CD4-positive, CD25-positive, alpha-beta regulatory T cell (primary cell): ENCODE data around the gene LGALS9B. TPM values are rescaled to one million over a fixed set of nuclear protein-coding genes. Genes with fewer than 3 reads are reported as not detected.
"Not testable (repeated sequence)": the region's sequence is repeated elsewhere in the genome, so short reads cannot be mapped to it uniquely, and the experiment has no call there.

Experiments used
- ATAC-seq, 2 donors: fragments of 150-1000 bp; cut with Tn5 transposase; one replicate each; pipeline ENCODE4 v1.10.0; 2021; ENCODE audit warnings: low read depth in 2 of 2, moderate number of reproducible peaks in 2 of 2, moderate library complexity in 1 of 2
- DNase-seq, 3 donors: peaks; one replicate each; pipeline versions ENCODE4 v3.0.0 to v3.0.0-alpha.2; 2012 to 2022; ENCODE audit warnings: mixed read lengths in 1 of 3
- H3K27ac ChIP-seq: one replicate; pipeline ENCODE4 v1.7.0; 2013; ENCODE audit warnings: mild to moderate bottlenecking, low read length; ENCODE audit not compliant: insufficient read depth, poor library complexity, severe bottlenecking
- H3K27me3 ChIP-seq: one replicate; pipeline ENCODE4 v1.7.0; 2013; ENCODE audit warnings: low read length; ENCODE audit not compliant: control insufficient read depth, insufficient read depth
- H3K36me3 ChIP-seq: one replicate; pipeline ENCODE4 v1.7.0; 2013; ENCODE audit warnings: mild to moderate bottlenecking, low read length, moderate library complexity; ENCODE audit not compliant: control insufficient read depth, insufficient read depth
- H3K4me1 ChIP-seq: 2 replicates; pipeline ENCODE4 v1.7.0; 2013; ENCODE audit warnings: mild to moderate bottlenecking, low read length; ENCODE audit not compliant: insufficient read depth, control insufficient read depth, poor library complexity, severe bottlenecking
- H3K4me3 ChIP-seq: one replicate; pipeline ENCODE4 v1.7.0; 2013; ENCODE audit warnings: low read depth, mild to moderate bottlenecking, low read length, moderate library complexity
- H3K9me3 ChIP-seq, 2 experiments: 1 replicate in 1 of 2; 2 replicates in 1 of 2; pipeline ENCODE4 v1.7.0; 2013; ENCODE audit warnings: low read length in 2 of 2, mild to moderate bottlenecking in 1 of 2, moderate library complexity in 1 of 2; ENCODE audit not compliant: control insufficient read depth in 2 of 2
- H3K27ac Mint-ChIP-seq, 3 donors: one replicate each; pipeline ENCODE4 v1.8.0; 2020 to 2022; ENCODE audit warnings: mild to moderate bottlenecking in 3 of 3, mixed read lengths in 3 of 3, moderate library complexity in 2 of 3
- H3K27me3 Mint-ChIP-seq: one replicate; pipeline ENCODE4 v1.8.0; 2022; ENCODE audit warnings: mild to moderate bottlenecking, mixed read lengths
- H3K36me3 Mint-ChIP-seq: one replicate; pipeline ENCODE4 v1.8.0; 2020; ENCODE audit warnings: mixed read lengths
- H3K4me1 Mint-ChIP-seq, 4 donors: one replicate each; pipeline ENCODE4 v1.8.0; 2020 to 2022; ENCODE audit warnings: mixed read lengths in 4 of 4, mild to moderate bottlenecking in 1 of 4
- H3K4me3 Mint-ChIP-seq, 4 donors: one replicate each; pipeline ENCODE4 v1.8.0; 2020 to 2022; ENCODE audit warnings: mild to moderate bottlenecking in 4 of 4, mixed read lengths in 4 of 4, moderate library complexity in 3 of 4
- H3K9me3 Mint-ChIP-seq, 7 donors: one replicate each; pipeline ENCODE4 v1.8.0; 2020 to 2022; ENCODE audit warnings: mixed read lengths in 7 of 7, mild to moderate bottlenecking in 3 of 7, moderate library complexity in 2 of 7
- polyA plus RNA-seq, 4 donors: library from polyadenylated mRNA; unstranded; fragments of 300-500 nt; fragmentation: Illumina TruSeq; gene quantifications; one replicate each; pipeline ENCODE4 v1.2.3, GENCODE V29; 2021
- total RNA-seq: library from RNA; stranded (reverse); gene quantifications from one replicate; pipeline ENCODE4 v1.2.3, GENCODE V29; 2022

The LGALS9B gene
- total and polyA plus RNA-seq, 5 donors from 2014 or later, result 0.16 TPM; not detected in 4

DNA sequence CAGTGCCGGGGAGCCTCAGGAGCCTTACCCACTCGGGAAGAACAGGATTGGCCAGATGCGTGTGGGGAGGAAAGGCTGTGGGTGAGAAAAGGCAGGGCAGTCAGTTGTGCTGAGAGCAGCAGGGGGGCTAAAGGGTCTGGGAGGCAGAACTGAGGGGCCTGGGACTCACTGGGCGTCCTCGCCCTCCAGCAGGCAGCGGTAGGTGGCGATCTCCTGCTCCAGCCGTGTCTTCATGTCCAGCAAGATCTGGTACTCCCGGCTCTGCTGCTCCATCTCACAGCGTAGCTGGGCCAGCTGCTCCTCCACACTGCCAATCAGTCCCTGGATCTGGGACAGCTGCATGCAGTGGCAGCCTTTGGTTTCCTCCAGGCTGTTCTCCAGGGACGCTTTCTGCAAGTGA lies 34.6 kb upstream of the LGALS9B start:
- not testable (repeated sequence) for H3K9me3 Mint-ChIP-seq, H3K4me3 ChIP-seq, H3K27me3 Mint-ChIP-seq, H3K9me3 ChIP-seq, H3K4me1 ChIP-seq, H3K4me1 Mint-ChIP-seq, H3K36me3 Mint-ChIP-seq, H3K36me3 ChIP-seq, H3K27ac Mint-ChIP-seq, H3K27ac ChIP-seq, ATAC-seq, H3K27me3 ChIP-seq, H3K4me3 Mint-ChIP-seq, DNase-seq

DNA sequence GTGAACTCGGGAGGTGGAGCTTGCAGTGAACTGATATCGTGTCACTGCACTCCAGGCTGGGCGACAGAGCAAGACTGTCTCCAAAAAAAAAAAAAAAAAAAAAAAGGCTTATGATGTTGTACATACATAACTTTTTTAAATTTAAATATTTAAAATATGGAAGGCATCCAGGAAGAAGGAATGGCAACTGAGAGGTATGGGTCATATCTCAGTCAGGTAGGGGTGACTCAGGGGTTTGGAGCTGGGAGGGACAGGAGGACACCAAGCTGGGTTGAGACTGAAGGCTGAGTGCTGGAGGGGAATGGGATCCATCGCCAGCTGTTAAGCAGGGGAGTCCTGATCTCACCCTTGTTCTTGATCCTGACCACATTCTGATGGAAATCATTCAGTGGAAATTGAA lies 33.0 kb upstream of the LGALS9B start:
- DNase-seq, H3K4me3 Mint-ChIP-seq, H3K27ac ChIP-seq, H3K4me1 Mint-ChIP-seq, H3K9me3 ChIP-seq, H3K9me3 Mint-ChIP-seq, ATAC-seq, H3K4me3 ChIP-seq, H3K4me1 ChIP-seq, H3K27me3 ChIP-seq, H3K27ac Mint-ChIP-seq, H3K36me3 Mint-ChIP-seq, H3K36me3 ChIP-seq, H3K27me3 Mint-ChIP-seq: not testable (repeated sequence)

DNA sequence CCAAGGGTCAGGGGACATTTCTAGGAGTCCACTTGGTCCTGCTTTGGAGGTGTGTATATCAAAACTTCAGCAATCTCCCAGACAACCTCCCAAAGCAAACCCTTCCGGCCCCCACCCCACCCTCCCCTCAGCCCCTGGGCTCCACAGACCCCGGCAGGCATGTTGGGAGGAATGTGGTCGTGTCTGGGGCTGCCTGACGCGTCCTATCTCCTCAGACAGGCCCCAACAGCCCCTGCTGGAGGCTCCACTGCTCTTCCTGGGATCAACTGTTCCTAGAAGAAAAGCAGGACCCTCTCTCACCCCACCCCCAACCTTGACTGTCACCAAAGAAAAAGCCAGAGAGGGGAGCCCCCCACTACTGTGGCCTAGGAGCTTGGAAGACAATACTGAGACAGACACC lies 28.1 kb upstream of the LGALS9B start:
- not testable (repeated sequence) for H3K36me3 Mint-ChIP-seq, H3K4me3 ChIP-seq, H3K27me3 Mint-ChIP-seq

DNA sequence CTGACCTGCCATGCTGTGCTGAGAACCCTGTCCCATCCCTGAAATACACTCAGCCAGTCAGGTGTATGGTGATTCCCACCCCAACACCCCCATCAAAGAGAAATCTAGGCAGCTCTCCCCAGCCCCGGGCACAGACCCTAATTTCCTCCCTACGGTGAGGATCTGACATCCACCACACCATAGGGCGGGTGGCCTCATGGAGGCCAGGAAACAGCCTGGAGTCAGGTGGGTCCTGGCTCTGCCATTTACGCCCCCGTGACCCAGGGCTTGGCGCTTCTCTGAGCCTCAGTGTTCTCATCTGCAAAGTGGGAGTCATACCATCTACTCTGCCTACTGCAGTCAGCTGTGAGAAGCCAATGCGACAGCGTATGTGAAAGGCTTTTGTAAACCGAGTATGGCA lies 27.4 kb upstream of the LGALS9B start:
- H3K9me3 ChIP-seq, H3K9me3 Mint-ChIP-seq, H3K27me3 ChIP-seq, H3K4me3 ChIP-seq, H3K4me1 Mint-ChIP-seq, H3K36me3 Mint-ChIP-seq, H3K36me3 ChIP-seq, H3K4me1 ChIP-seq, H3K27ac ChIP-seq, ATAC-seq, H3K27ac Mint-ChIP-seq, H3K4me3 Mint-ChIP-seq, DNase-seq, H3K27me3 Mint-ChIP-seq: not testable (repeated sequence)

More for the DNA sequence above, 28.1 kb upstream of the LGALS9B start:
- H3K9me3 ChIP-seq, H3K36me3 ChIP-seq, H3K4me3 Mint-ChIP-seq, H3K27me3 ChIP-seq, DNase-seq, H3K4me1 ChIP-seq, H3K27ac Mint-ChIP-seq, H3K9me3 Mint-ChIP-seq, H3K4me1 Mint-ChIP-seq, H3K27ac ChIP-seq, ATAC-seq: not testable (repeated sequence)

DNA sequence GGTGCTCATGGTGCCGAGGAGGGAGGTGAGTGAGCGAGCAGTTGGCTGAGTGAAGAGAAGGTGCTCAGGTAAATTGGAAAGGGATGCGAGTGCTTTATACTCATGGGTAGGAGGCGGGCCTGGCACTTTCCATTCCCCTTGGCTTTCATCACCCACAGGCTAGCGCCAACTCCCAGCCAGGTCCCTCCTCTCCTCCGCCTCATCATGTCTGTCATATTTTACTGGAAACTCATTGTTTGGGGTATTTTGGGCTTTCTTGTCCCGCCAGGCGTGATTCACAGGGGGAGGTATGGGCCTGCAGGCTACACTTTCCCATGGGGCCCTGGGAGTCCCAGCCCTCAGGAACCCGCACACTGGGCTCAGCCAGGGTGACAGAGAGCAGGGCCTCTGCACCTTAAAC lies 26.8 kb upstream of the LGALS9B start:
- not testable (repeated sequence) for DNase-seq, H3K9me3 ChIP-seq, H3K9me3 Mint-ChIP-seq, H3K4me1 ChIP-seq, H3K27me3 ChIP-seq, H3K27ac ChIP-seq, H3K4me3 Mint-ChIP-seq, H3K36me3 Mint-ChIP-seq, H3K4me3 ChIP-seq, H3K27ac Mint-ChIP-seq, H3K36me3 ChIP-seq, H3K27me3 Mint-ChIP-seq, ATAC-seq, H3K4me1 Mint-ChIP-seq

DNA sequence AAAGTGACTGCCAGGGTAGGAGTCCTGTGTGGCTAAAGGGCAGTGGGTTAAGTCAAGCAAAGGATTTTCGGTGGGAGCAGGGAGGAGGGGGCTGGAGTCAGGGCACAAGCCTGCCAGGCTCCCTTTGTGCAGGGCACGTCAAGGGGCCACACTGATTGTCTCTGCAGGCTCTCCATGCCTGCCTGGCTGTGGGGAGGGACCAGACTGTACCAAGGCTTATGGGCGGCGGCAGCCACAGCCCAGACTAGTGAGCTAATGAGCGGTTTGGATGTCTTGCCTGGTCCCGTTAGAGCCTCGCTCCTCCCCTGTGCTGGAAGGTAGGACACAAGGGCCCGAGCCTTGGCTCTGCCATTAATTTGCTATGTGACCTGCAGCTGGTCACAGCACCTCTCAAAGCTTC lies 25.6 kb upstream of the LGALS9B start:
- H3K27me3 Mint-ChIP-seq, H3K4me1 Mint-ChIP-seq, ATAC-seq, DNase-seq, H3K36me3 Mint-ChIP-seq, H3K9me3 ChIP-seq, H3K27ac ChIP-seq, H3K4me3 ChIP-seq, H3K4me3 Mint-ChIP-seq, H3K9me3 Mint-ChIP-seq, H3K36me3 ChIP-seq, H3K27me3 ChIP-seq, H3K27ac Mint-ChIP-seq, H3K4me1 ChIP-seq: not testable (repeated sequence)

DNA sequence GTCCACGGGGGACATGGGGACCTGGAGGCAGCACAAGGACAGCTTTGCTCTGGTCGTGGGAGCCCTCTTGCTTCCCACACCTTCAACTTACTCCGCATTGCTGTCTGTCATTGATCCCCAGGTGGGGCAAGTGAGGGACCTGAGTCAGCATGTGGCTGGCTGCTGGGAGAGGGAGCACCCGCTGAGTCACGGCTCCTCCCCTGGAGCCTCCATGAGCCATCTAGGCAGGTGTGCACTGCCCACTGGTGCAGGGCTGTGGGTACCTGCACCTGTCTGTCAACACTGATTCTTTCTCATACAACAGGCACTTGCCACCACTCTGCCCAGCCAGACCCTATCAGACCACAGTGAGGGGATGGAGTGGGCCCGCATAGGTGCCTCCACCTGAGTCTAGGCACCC lies 24.8 kb upstream of the LGALS9B start:
- H3K4me3 ChIP-seq, H3K27ac Mint-ChIP-seq, H3K4me1 ChIP-seq, H3K36me3 ChIP-seq, H3K4me1 Mint-ChIP-seq, H3K36me3 Mint-ChIP-seq, DNase-seq, H3K9me3 ChIP-seq, H3K27me3 ChIP-seq, H3K4me3 Mint-ChIP-seq, H3K27me3 Mint-ChIP-seq, H3K9me3 Mint-ChIP-seq, H3K27ac ChIP-seq, ATAC-seq: not testable (repeated sequence)

DNA sequence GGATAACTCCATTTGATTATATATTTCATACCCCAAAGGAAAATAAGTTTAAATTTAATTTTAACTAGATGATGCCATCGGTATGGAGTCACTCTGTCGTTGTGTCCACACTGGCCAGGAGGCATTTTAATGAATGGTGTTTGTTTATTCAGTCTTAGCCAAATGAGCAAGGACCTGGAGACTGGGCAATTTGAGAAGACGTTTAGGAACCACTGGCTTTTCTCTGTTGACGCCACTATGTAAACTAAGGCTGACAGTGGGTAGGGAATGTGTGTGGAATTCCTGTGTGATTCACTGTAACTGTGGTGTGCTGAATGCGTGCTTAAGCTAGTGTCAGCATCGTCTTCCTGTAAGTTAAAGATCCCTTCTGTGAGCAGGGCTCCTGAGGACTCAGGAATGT lies 17.6 kb upstream of the LGALS9B start:
- not testable (repeated sequence) for H3K4me3 ChIP-seq, H3K27me3 Mint-ChIP-seq, H3K36me3 ChIP-seq, H3K4me3 Mint-ChIP-seq, H3K27ac ChIP-seq, H3K36me3 Mint-ChIP-seq, DNase-seq, H3K9me3 ChIP-seq, H3K4me1 ChIP-seq, H3K9me3 Mint-ChIP-seq, H3K4me1 Mint-ChIP-seq, ATAC-seq, H3K27me3 ChIP-seq, H3K27ac Mint-ChIP-seq
